HG02870 (cell line): ENCODE data around the gene SRD5A2.

ENCODE experiments used
- ATAC-seq: cut with Tn5 transposase; IDR thresholded peaks from one replicate; pipeline ENCODE4 v1.9.1; 2021; ENCODE audit warnings: mild to moderate bottlenecking, moderate library complexity; ENCODE audit not compliant: unreplicated experiment

The SRD5A2 gene

GRCh38 chr2:31580321-31581117 lies at the start of gene SRD5A2:
TSS of gene SRD5A2 (minus strand) at chr2:31580938. CDS start at chr2:31580900, 38 bp downstream.
- no peak for ATAC-seq

DNA sequence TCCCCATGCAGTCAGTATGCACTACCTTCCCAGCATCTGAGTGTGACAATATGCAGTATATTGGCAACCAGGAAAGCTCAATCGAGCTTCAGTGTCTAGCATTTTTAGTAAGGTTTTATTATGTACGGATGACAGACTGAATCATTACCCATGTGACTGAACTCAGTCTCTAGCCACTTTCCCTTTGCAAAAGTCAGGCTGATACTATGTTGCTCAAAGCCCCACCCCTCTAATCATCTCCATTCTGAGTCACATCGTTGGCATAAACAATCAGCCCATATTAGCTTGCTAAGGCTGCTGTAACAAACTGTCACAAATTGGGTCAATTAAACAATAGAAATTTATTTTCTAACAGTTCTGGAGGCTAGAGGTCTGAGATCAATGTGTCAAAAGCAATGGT lies 25.8 kb upstream of the SRD5A2 start:
- ATAC-seq, result no peak

- no peak for ATAC-seq
Measured at GRCh38 chr2:31598694-31599093, 18.0 kb upstream of the SRD5A2 start.

DNA sequence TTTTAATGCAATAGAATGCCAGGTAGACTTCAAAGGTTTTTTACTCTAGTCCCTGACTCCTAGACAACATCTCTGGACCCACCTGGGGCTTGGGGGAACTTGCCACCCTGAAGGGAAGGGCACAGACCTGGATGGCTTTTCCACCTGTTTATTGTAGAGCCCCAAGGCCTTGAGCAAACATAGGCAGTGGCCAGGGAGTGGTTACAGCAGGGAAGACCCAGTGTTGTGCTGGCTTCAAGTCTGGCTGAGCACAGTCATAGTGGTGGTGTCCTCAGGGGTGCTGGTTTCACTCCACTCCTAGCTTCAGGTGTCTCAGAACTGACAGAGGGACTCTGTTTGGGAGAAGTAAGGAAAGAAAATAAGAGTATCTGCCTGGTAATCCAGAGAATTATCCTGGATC lies 5.5 kb upstream of the SRD5A2 start:
- ATAC-seq, result no peak

- no peak for ATAC-seq
Measured at GRCh38 chr2:31581124-31581795, 522 bp upstream of the SRD5A2 start.

GRCh38 chr2:31579996-31580320 lies 780 bp downstream of the SRD5A2 start:
- ATAC-seq, result no peak

DNA sequence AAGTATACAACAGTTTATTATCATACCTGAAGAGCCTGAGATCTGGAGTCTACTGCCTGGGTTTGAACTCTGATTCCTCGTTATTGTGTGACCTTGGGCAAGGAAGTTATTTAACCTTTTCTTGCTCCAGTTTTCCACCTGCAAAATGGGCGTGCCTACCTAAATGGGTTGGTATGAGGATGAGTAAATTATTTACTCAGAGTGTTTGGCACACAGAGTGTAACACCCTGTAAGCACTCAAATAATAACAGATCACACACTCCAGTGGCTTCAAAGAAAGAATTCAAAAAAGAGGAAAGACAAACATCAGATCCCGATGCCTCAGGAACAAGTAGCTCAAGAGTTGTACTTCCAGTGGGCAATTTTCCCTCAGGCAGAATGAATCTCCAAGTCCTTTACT lies 2.4 kb downstream of the SRD5A2 start:
- no peak for ATAC-seq

DNA sequence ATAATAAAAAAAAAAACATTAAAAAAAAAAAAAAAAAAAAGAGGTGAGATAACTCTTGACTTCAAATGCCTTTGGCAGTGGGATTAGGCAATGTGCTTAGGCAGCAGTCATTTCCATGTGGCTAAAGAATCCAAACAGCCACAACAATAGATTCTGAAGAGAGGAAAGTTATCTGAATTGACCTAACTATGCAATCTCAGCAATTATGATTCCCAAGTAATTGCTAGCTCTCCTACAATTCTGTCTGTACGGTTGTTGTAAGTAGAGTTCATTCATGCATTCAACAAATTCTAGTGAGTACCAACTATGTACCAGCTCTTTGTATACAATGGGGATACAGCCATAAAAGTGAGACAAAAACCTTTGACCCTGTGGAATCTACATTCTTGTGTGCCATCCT lies 3.6 kb downstream of the SRD5A2 start:
- no peak for ATAC-seq

GRCh38 chr2:31568585-31569201 lies 12.0 kb downstream of the SRD5A2 start:
- ATAC-seq, result no peak

GRCh38 chr2:31567679-31568078 lies 13.1 kb downstream of the SRD5A2 start:
- ATAC-seq, result no peak

DNA sequence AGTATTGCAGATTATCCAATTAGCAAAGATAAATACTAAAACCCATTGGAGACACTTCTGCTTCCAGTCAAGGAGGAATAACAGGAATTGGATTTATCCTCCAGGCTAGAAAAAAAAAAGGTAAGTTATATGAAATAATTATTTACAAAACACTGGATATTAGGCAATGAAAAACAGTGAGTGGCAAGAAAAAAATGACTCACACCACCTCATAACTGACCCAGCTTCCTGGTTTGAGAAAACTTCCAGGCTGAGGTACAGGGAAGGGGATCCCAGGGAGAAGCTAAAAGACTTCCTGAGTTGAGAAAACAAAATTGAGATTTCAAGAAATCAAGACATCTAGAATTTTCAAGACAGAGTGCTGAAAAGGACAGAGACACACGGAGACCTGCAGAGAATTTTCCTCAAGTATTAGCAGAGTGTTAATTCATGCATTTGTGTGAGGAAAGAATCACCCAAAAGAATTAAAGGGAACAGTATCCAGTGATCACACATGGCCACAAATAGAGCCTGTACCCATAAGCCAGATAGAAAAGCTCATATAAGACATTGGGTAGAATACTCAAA lies 17.4 kb downstream of the SRD5A2 start:
- ATAC-seq, result no peak

- ATAC-seq, result no peak
Measured at GRCh38 chr2:31561823-31562222, 18.9 kb downstream of the SRD5A2 start.

- no peak for ATAC-seq
Measured at GRCh38 chr2:31558401-31559295, 22.1 kb downstream of the SRD5A2 start.

GRCh38 chr2:31556940-31557339 lies 23.8 kb downstream of the SRD5A2 start:
- ATAC-seq, result no peak

DNA sequence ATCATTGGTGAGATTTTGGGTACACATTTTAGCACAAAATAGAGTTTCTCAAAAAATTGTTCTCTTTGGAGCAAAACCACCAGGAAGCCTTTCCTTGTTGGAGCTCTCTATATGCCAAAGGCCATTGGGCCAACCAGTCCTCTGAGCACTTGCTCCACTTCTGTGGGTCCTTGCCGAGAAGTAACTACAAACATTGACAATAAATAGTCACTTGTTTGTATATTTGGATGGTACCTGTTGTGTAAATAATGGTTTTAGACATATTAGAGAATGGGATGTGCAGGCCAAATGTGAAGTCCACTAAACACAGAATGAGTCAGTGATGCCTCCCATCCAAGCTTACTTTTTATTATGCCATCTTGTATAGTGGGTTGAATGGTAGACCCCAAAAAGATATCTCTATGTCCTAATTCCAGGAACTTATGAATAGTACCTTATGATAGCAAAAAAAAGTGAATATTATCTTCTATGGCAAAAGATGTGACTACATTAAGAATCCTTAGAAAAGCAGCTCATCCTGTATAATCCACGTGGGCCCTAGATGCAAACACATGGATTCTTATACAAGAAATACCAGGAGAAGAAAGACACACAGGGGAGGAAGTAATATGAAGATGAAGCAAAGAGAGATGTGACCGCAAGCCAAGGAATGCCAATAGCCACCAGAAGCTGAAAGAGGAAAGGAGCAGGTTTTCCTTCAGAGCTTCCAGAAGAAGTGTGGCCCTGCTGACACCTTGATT lies 24.6 kb downstream of the SRD5A2 start:
- no peak for ATAC-seq

GRCh38 chr2:31553362-31553761 lies 27.4 kb downstream of the SRD5A2 start:
- no peak for ATAC-seq

GRCh38 chr2:31547485-31547884 lies 33.3 kb downstream of the SRD5A2 start:
- ATAC-seq, result no peak

GRCh38 chr2:31541853-31542252 lies 38.9 kb downstream of the SRD5A2 start:
- no peak for ATAC-seq

DNA sequence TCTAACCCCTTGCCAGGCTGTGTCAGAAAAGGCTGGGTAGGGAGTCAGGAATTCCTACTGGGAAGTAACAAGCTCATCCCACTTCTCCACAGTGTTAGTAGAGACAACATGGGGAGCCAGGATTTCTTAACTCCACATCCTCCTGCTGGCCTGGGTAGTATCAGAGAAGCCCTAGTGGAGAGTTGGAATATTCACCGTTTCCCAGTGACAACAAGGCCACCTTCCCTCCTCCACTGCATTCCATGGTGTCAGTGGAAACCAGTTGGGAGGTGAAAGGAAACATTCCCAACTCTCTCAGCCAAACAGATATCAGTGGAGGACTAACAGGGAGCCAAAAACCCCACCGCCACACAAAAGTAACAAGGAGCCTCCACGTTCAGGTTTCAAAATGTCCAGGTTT lies 41.2 kb downstream of the SRD5A2 start:
- no peak for ATAC-seq

DNA sequence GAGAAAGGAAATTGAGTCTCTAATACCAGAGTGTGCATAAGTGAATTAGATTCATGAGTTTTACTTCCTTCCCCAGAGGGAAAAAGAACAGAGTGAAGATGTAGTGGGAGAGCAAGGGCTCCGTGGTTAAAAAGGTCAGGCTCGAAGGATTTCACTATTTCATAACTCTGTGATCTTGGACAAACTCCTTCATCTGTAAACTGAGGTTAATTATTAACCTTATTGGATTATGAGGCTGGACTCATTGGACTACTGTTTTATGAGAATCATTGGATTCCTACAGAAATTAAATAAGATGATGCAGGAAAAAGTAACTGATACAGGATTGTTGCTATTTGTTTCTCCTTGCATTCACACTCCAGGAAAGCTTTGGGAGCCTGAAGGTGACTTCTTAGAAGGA lies 45.0 kb downstream of the SRD5A2 start:
- no peak for ATAC-seq
